Natural killer cell (primary cell): Measurements from ENCODE around the gene KPNB1. TPM values are rescaled to one million over a fixed set of nuclear protein-coding genes. Genes with fewer than 3 reads are reported as not detected.

ENCODE experiments used
- ATAC-seq, 3 donors: fragments of 150-1000 bp in 2 of 3; fragments of 200-7000 bp in 1 of 3; cut with Tn5 transposase; 1 replicate in 1 of 3; 2 replicates in 2 of 3; pipeline ENCODE4 v1.10.0; 2021; ENCODE audit warnings: mild to moderate bottlenecking in 2 of 3, moderate library complexity in 2 of 3
- DNase-seq, 2 donors: peaks; one replicate each; pipeline versions ENCODE4 v3.0.0 to v3.0.0-alpha.2; 2013 to 2021; ENCODE audit warnings: mixed read lengths in 1 of 2
- H3K27ac ChIP-seq: one replicate; pipeline ENCODE4 v1.5.1; 2013; ENCODE audit warnings: mild to moderate bottlenecking, low read length
- H3K27me3 ChIP-seq: one replicate; pipeline ENCODE4 v1.6.1; 2013; ENCODE audit warnings: low read length; ENCODE audit not compliant: control insufficient read depth, insufficient read depth
- H3K36me3 ChIP-seq: one replicate; pipeline ENCODE4 v1.6.1; 2013; ENCODE audit warnings: low read length; ENCODE audit not compliant: control insufficient read depth, insufficient read depth
- H3K4me1 ChIP-seq: one replicate; pipeline ENCODE4 v1.6.1; 2013; ENCODE audit warnings: low read length; ENCODE audit not compliant: control insufficient read depth, insufficient read depth
- H3K4me3 ChIP-seq: one replicate; pipeline ENCODE4 v1.5.1; 2013; ENCODE audit warnings: low read length
- H3K9me3 ChIP-seq: one replicate; pipeline ENCODE4 v1.6.1; 2013; ENCODE audit warnings: low read length; ENCODE audit not compliant: control insufficient read depth, insufficient read depth
- H3K27ac Mint-ChIP-seq, 2 donors: one replicate each; pipeline ENCODE4 v1.8.0; 2022; ENCODE audit warnings: mild to moderate bottlenecking in 2 of 2, mixed read lengths in 2 of 2, moderate library complexity in 1 of 2
- H3K27me3 Mint-ChIP-seq, 2 donors: one replicate each; pipeline ENCODE4 v1.8.0; 2022; ENCODE audit warnings: low read depth in 2 of 2, mixed read lengths in 2 of 2
- H3K36me3 Mint-ChIP-seq: one replicate; pipeline ENCODE4 v1.8.0; 2022; ENCODE audit warnings: mixed read lengths
- H3K4me1 Mint-ChIP-seq, 2 donors: one replicate each; pipeline ENCODE4 v1.8.0; 2022; ENCODE audit warnings: mixed read lengths in 2 of 2
- H3K4me3 Mint-ChIP-seq: one replicate; pipeline ENCODE4 v1.8.0; 2022; ENCODE audit warnings: mild to moderate bottlenecking, moderate library complexity, mixed read lengths
- H3K9me3 Mint-ChIP-seq, 2 donors: one replicate each; pipeline ENCODE4 v1.8.0; 2022; ENCODE audit warnings: mixed read lengths in 2 of 2
- CTCF ChIP-seq: fragments of 200-600 bp; IDR thresholded peaks from one replicate; pipeline ENCODE4 v1.8.0; 2022; ENCODE audit warnings: antibody characterized with exemption
- WGBS: methylation state at CpG from one replicate; pipeline ENCODE4 v1.1.7; 2013; ENCODE audit warnings: missing lambda C conversion rate; ENCODE audit not compliant: insufficient coverage; 5-methylcytosine and 5-hydroxymethylcytosine counted together
- intact Hi-C: fragments of 100-400 bp; cut with micrococcal nuclease; formaldehyde crosslinking; loops from one replicate; pipeline ENCODE4 v1.14.2; 2022
- total RNA-seq, 4 donors: library from RNA; stranded (reverse); fragments of 120-200 nt in 1 of 4; gene quantifications; one replicate each; pipeline versions ENCODE4 v1.2.3 to v1.2.4, GENCODE V29; 2013 to 2022

The KPNB1 gene
- total RNA-seq, 3 donors from 2014 or later (not counting 1 experiment from before 2014, with no cell fraction given), result 236 to 273 (median 259) TPM

- TF ChIP-seq CTCF, result no peak
- H3K27me3 Mint-ChIP-seq, result no peaks in the 10 kb centered on the region
- no peaks in the 10 kb centered on the region for H3K9me3 ChIP-seq
- no peak overlapping the region for H3K4me3 ChIP-seq
- ATAC-seq (no peak), DNase-seq (no peak)
- H3K4me1 Mint-ChIP-seq, result peaks cover 5 to 10% of the 10 kb centered on the region in 2 donors
- peak overlapping the region; percentile 2 to 3 for H3K27ac Mint-ChIP-seq
- H3K36me3 Mint-ChIP-seq, result peaks cover 9% of the 10 kb centered on the region
- H3K9me3 Mint-ChIP-seq, result no peaks in the 10 kb centered on the region
- WGBS, result 88% methylated on average over 4 of the region's 4 CpGs
- H3K4me1 ChIP-seq, result no peaks in the 10 kb centered on the region
- intact Hi-C loops, result no loop called here
- no peak overlapping the region for H3K4me3 Mint-ChIP-seq
- H3K27me3 ChIP-seq, result no peaks in the 10 kb centered on the region
- H3K27ac ChIP-seq, result no peak overlapping the region
- H3K36me3 ChIP-seq, result peaks cover 44% of the 10 kb centered on the region
Observed at GRCh38 chr17:47684535-47685193, 34.9 kb downstream of the KPNB1 start.

GRCh38 chr17:47685556-47686275 lies 36.0 kb downstream of the KPNB1 start:
- H3K4me1 ChIP-seq, result no peaks in the 10 kb centered on the region
- peak overlapping the region; percentile 36 to 65 for H3K27ac Mint-ChIP-seq
- 83% methylated on average over 4 of the region's 4 CpGs for WGBS

GRCh38 chr17:47686276-47686635 lies 36.5 kb downstream of the KPNB1 start:
- Mint-ChIP-seq H3K9me3 (no peaks in the 10 kb centered on the region), H3K4me1 (peaks cover 5 to 10% of the 10 kb centered on the region in 2 donors), H3K36me3 (peaks cover 9% of the 10 kb centered on the region), H3K27ac (peak overlapping the region; percentile 36 to 65), H3K27me3 (no peaks in the 10 kb centered on the region), H3K4me3 (no peak overlapping the region)
- H3K4me3 ChIP-seq, result no peak overlapping the region
- H3K9me3 ChIP-seq, result no peaks in the 10 kb centered on the region
- H3K4me1 ChIP-seq, result no peaks in the 10 kb centered on the region
- H3K27ac ChIP-seq, result no peak overlapping the region
- DNase-seq, result no peak
- peaks cover 32% of the 10 kb centered on the region for H3K36me3 ChIP-seq
- ATAC-seq, result no peak
- no CpG with 5 or more reads among the region's 1 CpG for WGBS
- intact Hi-C loops, result no loop called here
- TF ChIP-seq CTCF, result no peak
- no peaks in the 10 kb centered on the region for H3K27me3 ChIP-seq

More at GRCh38 chr17:47685556-47686275, 36.0 kb downstream of the KPNB1 start:
- ATAC-seq (no peak), DNase-seq (no peak)
- TF ChIP-seq CTCF, result no peak
- no peaks in the 10 kb centered on the region for H3K9me3 Mint-ChIP-seq
- no peaks in the 10 kb centered on the region for H3K27me3 Mint-ChIP-seq
- Histone ChIP-seq H3K36me3 (peaks cover 35% of the 10 kb centered on the region), H3K27me3 (no peaks in the 10 kb centered on the region), H3K9me3 (no peaks in the 10 kb centered on the region), H3K4me3 (no peak overlapping the region), H3K27ac (no peak overlapping the region)
- intact Hi-C loops, result no loop called here
- peaks cover 9% of the 10 kb centered on the region for H3K36me3 Mint-ChIP-seq
- H3K4me3 Mint-ChIP-seq, result no peak overlapping the region
- peaks cover 5 to 10% of the 10 kb centered on the region in 2 donors for H3K4me1 Mint-ChIP-seq
